ENCODE data around the gene CEND1. TPM values are rescaled to one million over a fixed set of nuclear protein-coding genes. Genes with fewer than 3 reads are reported as not detected.

The CEND1 gene
- total and polyA plus RNA-seq, 2 of the 13 experiments (the other 11 are each of a cell fraction or from before 2014, with no cell fraction given), result not detected

- TF ChIP-seq NFE2L2 (IDR thresholded peaks at IDR 0.05; ENCODE audit: low read length), result no peak
- TF ChIP-seq ZBTB14 (CRISPR knock-in tag; IDR thresholded peaks at IDR 0.05), result 0 out of 2 replicates have a peak, but pooled peaks have one; percentile 40
- TF ChIP-seq NFE2L1 (CRISPR knock-in tag; IDR thresholded peaks at IDR 0.05; ENCODE audit: borderline replicate concordance), result peak; percentile 72; the same call in 1 of the 2 replicates
- 0 out of 2 replicates have a peak, but pooled peaks have one; percentile 69 for TF ChIP-seq ZNF414 (CRISPR knock-in tag; IDR thresholded peaks at IDR 0.05)
Measured at GRCh38 chr11:776561-777287, 13.2 kb downstream of the CEND1 start (continued).

GRCh38 chr11:776263-776560, 13.7 kb downstream of the CEND1 start:
- CTCF ChIA-PET (ENCODE audit: low intra/inter-chr PET ratio, low total read pairs), result no interaction called here

More at GRCh38 chr11:776263-776560, 13.7 kb downstream of the CEND1 start:
- H4K20me1 ChIP-seq (ENCODE audit: insufficient read depth, low read length), result peaks cover 6% of the 10 kb centered on the region
- BruUV-seq (replicated peaks), result no TSS peak
- POLR2A ChIA-PET, result interaction anchor here (0.8 to 4.9 kb wide), 10 partner anchors 9 to 240 kb away, joined by 3 to 44 read pairs (median 6); partner anchors contain the start of genes PIDD1 and PNPLA2
- peak overlapping the region; percentile 87 to 92 (median 90) for H3K4me3 ChIP-seq (replicated peaks in 1 of 3; ENCODE audit: insufficient read depth in 1 of 3, low read depth in 2 of 3, low read length in 3 of 3)
- H3K79me2 ChIP-seq (ENCODE audit: insufficient read depth, low read length), result peaks cover 32% of the 10 kb centered on the region
- in situ Hi-C loops (cut with HindIII; ENCODE audit: extremely low pct_ligation_motif_present, low pct_unique_long_range_greater_than_20kb), result no loop called here
- intact Hi-C loops (cut with micrococcal nuclease; ENCODE audit: unreplicated experiment), result loop anchor here (2.0 kb wide), 1 partner anchor 71 kb away; no protein-coding TSS in a partner anchor
- H3K9ac ChIP-seq (ENCODE audit: insufficient read depth, low read depth, low read length), result peak overlapping the region; percentile 78
- ATAC-seq, result no peak
- peak overlapping the region; percentile 98 for H3K4me2 ChIP-seq (ENCODE audit: low read depth, low read length)
- WGBS (ENCODE audit: low lambda C conversion rate), result 37% methylated on average over 11 of the region's 11 CpGs
- H2AFZ ChIP-seq (ENCODE audit: low read length), result no peak overlapping the region
- peaks cover 42% of the 10 kb centered on the region for H3K4me1 ChIP-seq (ENCODE audit: insufficient read depth, low read length)
- H3K9me3 ChIP-seq (ENCODE audit: low read length), result no peaks in the 10 kb centered on the region
- TF ChIP-seq KLF6 (CRISPR knock-in tag; IDR thresholded peaks at IDR 0.05), result 0 out of 2 replicates have a peak, but pooled peaks have one; percentile 3
- 0 out of 2 replicates have a peak, but pooled peaks have one; percentile 18 for TF ChIP-seq POGZ (CRISPR knock-in tag; IDR thresholded peaks at IDR 0.05)
- TF ChIP-seq MTERF4 (CRISPR knock-in tag; IDR thresholded peaks at IDR 0.05), result no peak
- no peak for TF ChIP-seq ZFP36L2 (CRISPR knock-in tag; IDR thresholded peaks at IDR 0.05)
- no peak for TF ChIP-seq ZBTB2 (CRISPR knock-in tag; IDR thresholded peaks at IDR 0.05; ENCODE audit: low read depth)
- no peaks in the 10 kb centered on the region for H3K27me3 ChIP-seq (ENCODE audit: control insufficient read depth in 1 of 2, insufficient read depth in 2 of 2, low read length in 2 of 2)
- FAIRE-seq, result no peak
- H3K27ac ChIP-seq (ENCODE audit: extremely low read length, insufficient read depth, low read length), result peak overlapping the region; percentile 75
- H3K36me3 ChIP-seq (replicated peaks in 1 of 2; ENCODE audit: control insufficient read depth in 1 of 2, insufficient read depth in 2 of 2, low read length in 2 of 2), result peaks cover 13 to 33% of the 10 kb centered on the region in 2 experiments; a peak in 4 of 5 replicates
- DNase-seq (ENCODE audit: low spot score), result no peak

Measured in HepG2 (cell line).